AG10803 (cell line): ENCODE data around the gene NR1H4.

Experiments used
- DNase-seq: peaks from one replicate; pipeline ENCODE4 v3.0.0; 2010; ENCODE audit warnings: low read depth
- H3K4me3 ChIP-seq: 2 replicates; pipeline ENCODE4 v1.5.1; 2011; ENCODE audit warnings: mild to moderate bottlenecking, low read length, control low read depth
- TF ChIP-seq, protein P1 (sequence below): conservative IDR thresholded peaks from 2 replicates; pipeline ENCODE4 v1.5.1; 2011; ENCODE audit warnings: mild to moderate bottlenecking, low read length, control low read depth, inconsistent platforms

Gene NR1H4

DNA sequence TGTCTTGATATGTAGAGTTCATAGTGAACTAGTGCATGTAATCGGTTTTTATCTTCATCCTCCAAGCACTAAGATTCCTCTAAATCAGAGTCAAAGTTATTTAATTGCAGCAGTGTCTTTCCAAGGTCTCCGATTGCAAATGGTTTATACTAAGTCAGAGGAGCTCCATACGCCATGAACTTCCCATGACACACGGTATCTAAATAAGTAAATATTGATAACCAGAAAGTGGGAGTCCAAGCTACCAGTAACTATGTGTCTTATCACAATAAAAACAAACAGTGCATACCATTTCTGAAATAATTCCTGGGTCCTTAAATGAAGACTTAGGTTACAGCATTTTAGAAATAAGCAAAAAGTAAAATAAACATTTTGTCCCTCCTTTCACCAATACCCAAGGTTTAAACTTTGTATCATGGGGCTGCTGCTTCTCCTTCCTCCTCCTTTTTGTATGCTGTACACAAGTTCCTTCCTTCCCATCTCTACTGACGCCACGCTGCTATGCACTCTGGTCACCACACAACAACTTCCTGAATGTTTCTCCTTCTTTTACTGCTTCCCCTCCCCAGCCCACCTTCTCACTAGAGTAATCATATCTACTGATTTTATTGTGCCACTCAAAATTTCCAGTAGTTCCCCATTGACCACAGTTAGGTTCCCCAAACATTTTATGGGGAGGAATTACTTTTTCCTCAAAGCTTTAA lies 10.7 kb downstream of the NR1H4 start:
- TF ChIP-seq, protein P1, sequence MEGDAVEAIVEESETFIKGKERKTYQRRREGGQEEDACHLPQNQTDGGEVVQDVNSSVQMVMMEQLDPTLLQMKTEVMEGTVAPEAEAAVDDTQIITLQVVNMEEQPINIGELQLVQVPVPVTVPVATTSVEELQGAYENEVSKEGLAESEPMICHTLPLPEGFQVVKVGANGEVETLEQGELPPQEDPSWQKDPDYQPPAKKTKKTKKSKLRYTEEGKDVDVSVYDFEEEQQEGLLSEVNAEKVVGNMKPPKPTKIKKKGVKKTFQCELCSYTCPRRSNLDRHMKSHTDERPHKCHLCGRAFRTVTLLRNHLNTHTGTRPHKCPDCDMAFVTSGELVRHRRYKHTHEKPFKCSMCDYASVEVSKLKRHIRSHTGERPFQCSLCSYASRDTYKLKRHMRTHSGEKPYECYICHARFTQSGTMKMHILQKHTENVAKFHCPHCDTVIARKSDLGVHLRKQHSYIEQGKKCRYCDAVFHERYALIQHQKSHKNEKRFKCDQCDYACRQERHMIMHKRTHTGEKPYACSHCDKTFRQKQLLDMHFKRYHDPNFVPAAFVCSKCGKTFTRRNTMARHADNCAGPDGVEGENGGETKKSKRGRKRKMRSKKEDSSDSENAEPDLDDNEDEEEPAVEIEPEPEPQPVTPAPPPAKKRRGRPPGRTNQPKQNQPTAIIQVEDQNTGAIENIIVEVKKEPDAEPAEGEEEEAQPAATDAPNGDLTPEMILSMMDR: no peak
- no peak for DNase-seq

DNA sequence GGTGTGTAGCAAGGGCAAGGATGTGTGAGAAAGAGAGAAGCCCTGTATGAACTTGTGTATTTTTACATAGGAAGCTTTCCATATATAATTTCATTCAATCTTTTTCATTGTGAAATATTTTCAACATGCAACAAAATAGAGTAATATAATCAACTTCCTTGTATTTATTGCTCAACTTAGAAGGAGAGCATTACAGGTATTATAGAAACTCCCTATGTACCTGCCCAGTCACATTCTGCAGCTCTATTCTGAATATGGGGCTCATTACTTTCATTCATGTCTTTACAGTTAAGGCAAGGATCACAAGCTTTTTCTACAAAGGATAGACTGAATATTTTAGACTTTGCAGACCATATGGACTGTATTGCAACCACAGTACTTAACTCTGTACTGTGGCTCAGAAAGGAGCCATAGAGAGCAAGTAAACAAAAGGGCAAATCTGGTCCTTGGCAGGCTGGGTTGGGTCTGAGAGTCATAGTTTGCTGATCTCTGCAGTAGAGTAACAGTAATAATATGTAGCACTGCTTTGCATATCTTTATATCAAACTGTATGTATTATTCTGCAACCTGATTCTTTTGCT lies 11.3 kb downstream of the NR1H4 start:
- TF ChIP-seq, protein P1: no peak
- H3K4me3 ChIP-seq: no peak overlapping the region
- no peak for DNase-seq

More for the DNA sequence above, 10.7 kb downstream of the NR1H4 start:
- no peak overlapping the region for H3K4me3 ChIP-seq

DNA sequence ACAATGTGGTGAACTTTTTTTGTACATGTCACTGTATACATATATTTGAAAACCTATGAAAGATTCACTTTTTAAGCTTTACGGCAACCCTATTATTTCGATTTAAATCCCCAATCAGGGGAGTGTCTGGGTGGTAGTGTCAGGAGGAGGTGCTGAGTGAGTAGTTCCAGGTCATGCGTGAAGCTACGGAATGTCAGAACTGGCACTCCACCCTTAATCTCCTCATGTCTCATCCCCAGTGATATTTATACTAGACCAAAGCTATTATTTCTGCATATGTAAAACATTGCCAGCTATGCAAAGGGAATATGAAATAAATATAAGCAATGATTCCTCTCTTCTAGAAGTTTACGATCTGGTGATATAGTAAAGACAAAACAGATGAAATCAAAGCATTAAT lies 12.3 kb downstream of the NR1H4 start:
- TF ChIP-seq, protein P1: no peak
- no peak for DNase-seq
- no peak overlapping the region for H3K4me3 ChIP-seq

DNA sequence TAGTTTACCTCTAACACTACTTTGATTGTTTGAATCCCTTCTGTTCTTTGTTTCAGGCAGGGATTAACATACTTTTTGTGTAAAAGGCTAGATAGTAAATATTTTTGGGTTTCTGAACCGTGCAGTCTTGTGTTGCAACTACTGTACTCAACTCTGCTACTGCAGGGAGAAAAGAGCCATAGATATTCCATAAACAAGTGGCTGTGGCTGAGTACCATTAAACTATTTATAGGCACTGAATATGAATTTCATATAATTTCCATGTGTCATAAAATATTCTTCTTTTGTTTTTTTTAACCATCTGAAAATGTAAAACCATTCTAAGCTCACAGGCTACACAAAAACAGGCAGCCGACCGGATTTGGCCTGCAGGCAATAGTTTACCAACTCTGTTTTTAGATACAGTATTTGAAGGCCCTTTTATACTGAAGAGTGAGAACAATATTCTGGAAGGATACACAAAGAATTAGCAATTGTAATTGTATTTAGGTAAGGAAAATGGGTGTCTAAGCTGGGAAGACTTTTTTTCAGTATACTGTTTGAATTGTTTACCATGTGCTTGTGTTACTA lies 15.7 kb downstream of the NR1H4 start:
- no peak overlapping the region for H3K4me3 ChIP-seq
- no peak for DNase-seq
- TF ChIP-seq, protein P1: no peak

DNA sequence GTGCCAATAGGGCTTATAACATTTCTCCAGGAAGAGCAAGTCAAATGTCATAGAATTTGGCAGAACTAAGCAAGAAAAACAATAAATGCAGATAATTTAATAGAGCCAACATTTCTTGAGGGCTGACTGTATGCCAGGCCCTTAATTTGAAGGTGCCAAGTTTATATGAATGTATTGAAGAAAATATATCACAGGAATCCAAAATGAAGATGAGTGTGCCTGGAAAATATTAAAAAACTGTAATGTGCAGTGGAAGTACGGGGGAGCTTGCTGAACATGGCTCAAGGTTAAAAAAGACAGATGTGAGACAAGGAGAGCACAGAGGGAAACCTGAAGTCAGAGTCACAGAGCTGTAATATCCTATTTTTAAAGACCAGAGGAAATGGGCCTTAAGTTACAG lies 16.4 kb downstream of the NR1H4 start:
- no peak for DNase-seq
- TF ChIP-seq, protein P1: no peak
- no peak overlapping the region for H3K4me3 ChIP-seq

DNA sequence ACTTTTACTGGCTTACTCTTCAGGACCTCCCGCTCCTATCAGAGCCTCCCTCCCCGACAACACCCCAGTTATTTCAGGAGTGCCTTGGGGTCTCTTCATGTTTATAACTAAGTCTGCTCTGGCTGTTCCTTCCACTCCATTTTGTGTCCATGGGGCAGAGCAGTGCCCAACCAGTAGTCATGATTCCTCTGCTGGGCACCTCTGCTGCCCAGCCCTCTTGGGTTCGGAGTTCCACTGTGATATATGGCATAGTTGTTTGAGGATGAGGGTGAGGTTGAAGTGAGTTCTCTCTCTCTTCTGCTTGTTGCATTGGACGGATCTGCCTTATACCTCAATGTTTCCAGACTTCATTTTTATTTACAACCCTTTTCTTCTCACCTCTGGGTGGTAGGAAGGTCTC lies 17.4 kb downstream of the NR1H4 start:
- DNase-seq: no peak
- TF ChIP-seq, protein P1: no peak
- no peak overlapping the region for H3K4me3 ChIP-seq
